SK-N-SH (cell line): Measurements from ENCODE around the gene TRIM71.

Experiments used
- CTCF ChIP-seq: fragments of 200-600 bp; sonication (generic); IDR thresholded peaks from 2 replicates; pipeline ENCODE4 v1.6.1; 2017; ENCODE audit warnings: antibody characterized with exemption, mild to moderate bottlenecking, moderate library complexity
- EP300 ChIP-seq, 2 experiments: IDR thresholded peaks; 2 replicates each; pipeline versions ENCODE4 v1.4.0 to v1.6.1; 2012; ENCODE audit warnings: borderline replicate concordance in 1 of 2, low read depth in 1 of 2, low read length in 1 of 2

GRCh38 chr3:32856355-32856889 lies 38.6 kb downstream of the TRIM71 start:
- TF ChIP-seq EP300 (IDR thresholded peaks at IDR 0.05; ENCODE audit: borderline replicate concordance in 1 of 2, low read depth in 1 of 2, low read length in 1 of 2), result no peak
- no peak for TF ChIP-seq CTCF
